NCI-H1436 treated with DMSO at 0.1 percent for 48 hours (cell line): Measurements from ENCODE around the gene OTUD7B.
"Not testable (repeated sequence)": the region's sequence is repeated elsewhere in the genome, so short reads cannot be mapped to it uniquely, and the experiment has no call there.

Experiments used
- DNase-seq: peaks from one replicate; lab custom pipeline; 2025; lab: John Stamatoyannopoulos, UW

The OTUD7B gene

DNA sequence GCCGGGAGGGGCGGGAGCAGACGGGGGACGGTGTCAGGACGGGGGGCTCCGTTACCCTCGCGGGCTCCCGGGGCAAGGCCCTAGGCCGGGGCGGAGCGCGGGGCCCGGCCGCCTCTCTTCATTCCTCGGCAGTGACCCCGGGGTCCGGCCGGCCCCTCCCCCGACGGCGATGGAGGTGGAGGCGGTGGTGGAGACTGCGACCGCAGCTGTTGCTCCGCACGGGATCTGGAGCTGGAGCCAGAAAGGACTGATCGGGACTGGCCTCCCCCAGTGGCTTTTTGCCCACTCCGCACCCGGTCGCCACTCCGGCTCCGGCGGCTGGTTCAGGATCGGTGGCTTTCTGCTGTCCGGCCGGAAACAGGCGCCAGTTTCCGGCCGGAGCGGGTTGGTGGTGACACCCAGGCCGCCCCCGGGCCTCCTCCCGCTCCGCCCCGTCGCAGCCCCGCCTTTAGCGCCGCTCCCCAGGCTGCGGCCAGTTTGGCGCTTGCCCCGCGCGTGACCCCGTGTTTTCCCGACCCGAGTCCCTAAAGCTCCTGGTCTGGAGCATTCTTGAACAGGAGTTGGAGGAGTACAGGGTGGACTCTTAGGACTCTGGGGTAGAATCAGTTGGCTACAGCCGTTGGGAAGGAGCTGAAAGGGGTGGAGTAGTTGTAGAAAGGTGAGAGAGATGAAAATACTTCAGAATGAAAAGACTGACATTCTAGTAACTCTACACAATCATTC, at the start of gene OTUD7B:
OTUD7B (minus strand) TSS at position 334 of the 723 bp plus-strand sequence. CDS start 33,216 bp downstream, outside the sequence.
- DNase-seq: no peak

DNA sequence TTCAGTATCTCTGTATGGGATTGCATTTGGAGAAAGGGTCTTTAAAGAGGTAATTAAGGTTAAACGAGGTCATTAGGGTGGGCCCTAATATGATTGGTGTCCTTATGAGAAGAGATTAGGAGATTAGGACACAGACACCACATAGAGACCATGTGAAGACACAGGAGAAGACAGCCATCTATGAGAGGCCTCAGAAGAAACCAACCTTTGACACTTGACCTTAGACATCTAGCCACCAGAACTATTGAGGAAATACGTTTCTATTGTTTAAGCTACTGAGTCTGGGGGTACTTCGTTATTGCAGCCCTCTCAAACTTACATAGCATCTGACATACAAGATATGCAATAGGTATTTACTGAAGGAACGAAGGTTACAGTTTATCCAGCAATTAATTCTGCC, 49.7 kb upstream of the OTUD7B start:
- no peak for DNase-seq

DNA sequence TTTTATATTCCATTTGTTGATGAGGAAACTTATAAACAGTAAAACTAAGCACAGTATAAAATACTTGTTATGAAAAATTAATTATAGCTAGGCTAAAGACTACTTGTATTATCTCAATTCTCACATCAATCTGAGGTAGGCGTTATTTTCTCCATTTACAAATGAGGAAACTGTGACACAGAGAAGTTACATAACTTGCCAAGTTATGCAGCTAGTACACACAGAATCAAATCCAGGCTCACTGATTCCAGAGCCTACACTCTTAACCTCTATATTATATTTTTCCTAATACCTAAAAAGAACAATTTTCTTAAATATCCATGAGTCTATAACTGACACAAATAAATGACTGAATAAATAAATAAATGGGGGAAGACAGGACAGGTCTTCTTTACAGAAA, 45.9 kb upstream of the OTUD7B start:
- DNase-seq: no peak

DNA sequence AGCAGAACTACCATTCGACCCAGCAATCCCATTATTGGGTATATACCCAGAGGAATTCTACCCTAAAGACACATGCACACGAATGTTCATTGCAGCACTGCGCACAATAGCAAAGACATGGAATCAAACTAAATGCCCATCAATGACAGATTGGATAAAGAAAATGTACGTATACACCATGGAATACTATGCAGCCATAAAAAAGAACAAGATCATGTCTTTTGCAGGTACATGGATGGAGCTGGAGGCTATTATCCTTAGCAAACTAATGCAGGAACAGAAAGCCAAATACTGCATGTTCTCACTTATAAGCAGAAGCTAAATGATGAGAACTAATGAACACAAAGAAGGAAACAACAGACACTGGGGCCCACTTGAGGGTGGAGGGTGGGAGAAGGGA, 45.0 kb upstream of the OTUD7B start:
- DNase-seq: not testable (repeated sequence)

DNA sequence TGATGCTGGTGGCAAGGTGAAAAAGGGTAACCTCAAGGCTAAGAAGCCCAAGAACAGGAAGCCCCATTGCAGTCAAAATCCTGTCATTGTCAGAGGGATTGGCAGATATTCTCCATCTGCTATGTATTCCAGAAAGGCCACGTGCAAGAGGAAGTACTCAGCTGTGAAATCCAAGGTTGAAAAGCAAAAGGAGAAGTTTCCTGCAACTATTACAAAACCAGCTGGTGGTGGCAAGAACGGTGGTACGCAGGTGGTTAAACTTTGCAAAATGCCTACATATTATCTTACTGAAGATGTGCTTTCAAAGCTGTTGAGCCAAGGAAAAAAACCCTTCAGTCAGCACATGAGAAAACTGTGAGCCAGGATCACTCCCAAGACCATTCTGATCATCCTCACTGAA, 43.4 kb upstream of the OTUD7B start:
- DNase-seq: no peak

DNA sequence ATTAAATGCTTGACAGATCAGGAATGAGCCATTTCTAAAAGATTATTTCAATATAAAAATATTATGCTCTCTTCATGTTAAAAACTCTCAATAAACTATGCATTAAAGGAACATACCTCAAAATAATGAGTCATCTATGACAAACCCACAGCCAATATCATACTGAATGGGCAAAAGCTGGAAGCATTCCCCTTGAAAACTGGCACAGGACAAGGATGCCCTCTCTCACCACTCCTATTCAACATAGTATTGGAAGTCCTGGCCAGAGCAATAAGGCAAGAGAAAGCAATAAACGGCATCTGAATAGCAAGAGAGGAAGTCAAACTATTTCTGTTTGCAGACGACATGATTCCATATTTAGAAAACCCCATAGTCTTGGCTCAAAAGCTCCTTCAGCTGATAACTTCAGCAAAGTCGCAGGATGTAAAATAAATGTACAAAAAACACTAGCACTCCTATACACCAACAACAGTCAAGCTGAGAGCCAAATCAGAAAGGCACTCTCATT, 41.4 kb upstream of the OTUD7B start:
- DNase-seq: not testable (repeated sequence)

DNA sequence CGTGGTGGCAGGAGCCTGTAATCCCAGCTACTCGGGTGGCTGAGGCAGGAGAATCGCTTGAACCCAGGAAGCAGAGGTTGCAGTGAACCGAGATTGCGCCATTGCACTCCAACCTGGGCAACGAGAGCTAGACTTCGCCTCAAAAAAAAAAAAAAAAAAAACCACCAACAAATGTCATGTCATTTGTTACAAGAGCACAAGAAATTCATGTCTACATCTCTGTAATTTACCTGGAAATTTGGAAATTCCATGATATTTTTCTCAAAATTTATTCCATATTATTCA, 40.5 kb upstream of the OTUD7B start:
- no peak for DNase-seq

DNA sequence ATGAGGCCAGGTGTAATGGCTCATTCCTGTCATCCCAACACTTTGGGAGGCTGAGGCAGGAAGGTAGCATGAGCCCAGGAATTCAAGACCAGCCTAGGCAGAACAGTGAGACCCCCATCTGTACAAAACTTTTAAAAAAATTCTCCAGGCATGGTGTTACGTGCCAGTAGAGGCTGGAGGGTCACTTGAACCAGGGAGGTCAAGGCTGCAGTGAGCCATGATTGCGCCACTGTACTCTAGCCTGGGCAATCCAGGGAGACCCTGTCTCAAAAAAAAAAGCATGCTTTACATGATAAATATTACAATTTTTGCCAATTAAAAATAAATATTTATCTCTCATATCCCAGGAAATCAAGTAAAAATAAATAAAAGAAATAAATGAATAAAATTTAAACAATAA, 39.4 kb upstream of the OTUD7B start:
- no peak for DNase-seq

DNA sequence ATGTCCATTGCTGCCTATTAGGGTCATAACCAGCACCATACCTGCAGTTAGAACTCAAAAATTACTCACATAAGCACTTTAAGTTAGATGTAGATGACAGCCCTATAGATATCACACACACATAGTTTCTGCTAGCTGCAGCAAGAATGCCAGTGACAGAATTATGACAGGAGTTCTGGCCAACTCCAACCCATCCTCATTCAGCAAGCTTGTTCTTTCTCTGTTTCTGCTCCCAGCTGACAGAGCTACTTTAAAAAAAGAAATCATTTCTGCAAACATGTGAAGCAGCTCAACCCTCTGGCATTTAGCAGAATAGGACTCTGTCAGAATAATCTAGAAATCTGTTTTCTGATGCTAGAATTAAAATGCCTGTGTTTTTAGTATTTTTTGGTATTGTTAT, 23.8 kb upstream of the OTUD7B start:
- no peak for DNase-seq

DNA sequence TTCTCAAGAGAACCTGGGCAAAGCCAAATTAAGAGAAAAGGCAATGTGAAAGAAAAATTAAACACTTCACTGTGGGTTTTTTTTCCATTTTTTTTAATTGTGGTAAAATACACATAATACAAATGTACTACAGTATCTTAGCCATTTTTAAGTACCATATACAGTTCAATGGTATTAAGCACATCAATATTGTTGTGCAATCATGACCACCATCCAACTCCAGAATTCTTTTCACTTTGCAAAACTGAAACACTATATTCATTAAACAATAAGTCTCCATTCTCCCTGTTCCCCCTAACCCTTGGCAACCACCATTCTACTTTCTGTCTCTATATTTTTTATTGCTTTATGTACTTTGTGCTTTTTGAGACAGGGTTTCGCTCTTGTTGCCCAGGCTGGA, 17.8 kb upstream of the OTUD7B start:
- DNase-seq: no peak

DNA sequence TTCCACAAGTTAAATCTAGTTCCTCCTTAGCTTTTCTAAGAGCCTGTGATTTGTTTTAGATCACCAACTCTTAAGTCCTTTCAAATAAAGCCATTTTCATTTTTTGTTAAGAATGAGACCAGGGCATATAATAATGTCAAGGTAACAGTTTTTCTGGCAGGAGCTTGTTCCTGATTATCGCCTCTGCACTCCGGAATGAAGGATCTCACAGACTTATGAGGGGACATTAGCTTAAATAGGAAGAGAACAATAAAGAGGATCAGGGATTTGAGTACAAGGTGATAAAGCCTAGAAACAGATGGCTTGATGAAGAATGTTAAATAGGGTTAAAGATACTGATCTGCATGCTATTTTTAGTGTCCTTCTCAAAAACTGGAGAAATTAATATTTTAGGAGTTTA, 13.6 kb upstream of the OTUD7B start:
- DNase-seq: no peak

DNA sequence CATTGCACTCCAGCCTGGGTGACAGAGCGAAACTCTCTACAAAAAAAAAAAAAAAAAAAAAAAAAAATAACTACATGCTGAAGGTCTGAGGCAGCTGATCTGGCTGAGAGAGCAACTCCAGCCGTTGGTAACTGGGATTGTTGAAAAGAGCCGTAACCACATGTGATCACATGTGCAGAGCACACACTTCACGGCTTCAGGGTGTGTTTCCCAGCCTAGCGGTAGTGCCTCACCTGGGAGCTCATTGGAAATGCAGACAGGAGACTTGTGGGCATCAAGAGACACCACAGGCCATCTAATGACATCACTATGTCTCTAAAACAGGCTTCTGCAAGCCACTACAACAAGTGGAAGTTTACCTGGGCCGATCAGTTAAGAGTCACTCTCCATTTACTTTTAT, 11.8 kb upstream of the OTUD7B start:
- DNase-seq: no peak

DNA sequence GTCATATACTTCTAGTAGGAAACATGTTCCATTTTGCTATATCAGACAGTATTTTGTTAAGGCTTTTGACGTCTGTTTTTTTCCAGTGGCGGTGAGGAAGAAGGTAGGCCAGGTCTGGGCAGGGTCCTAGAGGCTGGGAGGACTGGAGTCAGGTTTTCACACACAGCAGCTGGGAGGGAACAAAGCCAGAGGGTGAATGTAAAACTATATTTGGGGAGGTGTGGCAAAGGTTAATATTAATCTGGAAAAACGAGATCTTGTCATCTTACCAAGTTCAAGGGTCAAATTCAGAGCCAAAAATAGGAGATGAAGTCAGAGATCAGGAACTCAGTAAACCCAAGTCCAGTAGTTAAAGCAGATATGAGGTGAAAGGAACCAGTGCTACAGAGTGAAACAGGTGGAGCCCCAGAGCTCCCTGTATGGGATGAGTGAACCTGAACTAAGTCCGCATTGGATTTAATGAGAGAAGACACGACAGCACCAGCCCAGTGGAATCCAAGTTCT, 10.7 kb upstream of the OTUD7B start:
- no peak for DNase-seq

DNA sequence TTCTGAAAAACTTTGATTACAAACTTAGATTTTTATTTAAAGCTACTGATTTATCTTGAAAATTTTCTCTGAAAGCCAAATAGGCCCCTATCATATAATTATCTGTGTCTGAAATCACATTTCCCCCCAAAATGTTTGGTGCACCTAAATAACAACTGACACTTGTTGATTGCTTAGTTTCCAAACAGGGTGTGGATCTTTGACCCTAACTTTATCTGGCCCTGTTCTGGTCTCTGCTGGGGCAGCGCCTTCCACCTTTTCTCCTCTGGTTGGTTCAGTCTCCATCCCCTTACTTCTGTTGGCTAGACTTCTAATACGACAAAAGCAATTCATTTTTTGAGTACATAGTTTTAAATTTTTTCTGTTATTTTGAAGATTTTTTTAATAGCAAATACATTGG, 10.2 kb upstream of the OTUD7B start:
- DNase-seq: no peak

DNA sequence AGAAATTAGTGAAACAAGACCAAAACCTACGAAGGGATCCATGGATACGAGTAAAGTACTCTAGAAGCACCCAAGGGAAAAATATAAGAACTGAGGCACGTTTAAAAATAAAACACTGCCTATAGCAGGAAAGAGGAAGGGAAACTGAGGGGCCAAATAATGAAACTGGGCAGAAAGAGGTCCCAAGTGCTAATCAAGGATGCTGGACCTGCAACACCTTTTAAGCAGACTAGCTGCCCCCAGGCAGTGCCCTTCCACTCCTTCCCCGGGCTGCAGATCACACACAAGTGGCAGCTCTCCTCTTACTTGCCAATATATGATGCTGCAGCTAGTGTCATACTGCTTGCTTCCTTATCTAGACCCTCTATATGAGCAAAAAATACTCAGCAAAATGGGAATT, 7.6 kb upstream of the OTUD7B start:
- no peak for DNase-seq

DNA sequence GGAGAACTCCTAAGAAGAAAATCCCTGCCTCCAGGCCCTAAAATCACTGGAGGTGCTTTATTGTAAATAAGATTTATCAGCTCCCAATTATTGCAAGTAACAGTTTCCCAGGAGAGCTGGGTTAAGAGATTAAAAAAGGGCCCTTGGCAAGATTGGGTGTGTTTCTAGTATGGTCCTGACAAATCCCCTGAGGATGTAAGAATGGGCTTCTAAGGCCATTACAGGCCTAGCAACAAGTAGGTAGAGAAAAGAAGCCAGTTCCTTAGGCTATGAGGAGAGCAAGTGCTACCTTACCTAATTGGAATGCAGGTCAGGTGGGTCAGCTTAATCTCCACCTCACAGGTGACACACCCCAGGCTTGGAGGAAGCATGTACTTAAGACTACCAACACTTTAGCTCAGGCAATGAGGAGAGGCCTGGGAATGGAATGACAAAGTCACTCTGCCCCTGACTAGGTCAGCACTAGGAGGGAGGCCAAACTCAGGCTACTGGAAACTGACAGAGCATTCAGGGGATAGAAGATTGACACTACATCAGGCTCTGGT, 6.8 kb upstream of the OTUD7B start:
- DNase-seq: no peak

DNA sequence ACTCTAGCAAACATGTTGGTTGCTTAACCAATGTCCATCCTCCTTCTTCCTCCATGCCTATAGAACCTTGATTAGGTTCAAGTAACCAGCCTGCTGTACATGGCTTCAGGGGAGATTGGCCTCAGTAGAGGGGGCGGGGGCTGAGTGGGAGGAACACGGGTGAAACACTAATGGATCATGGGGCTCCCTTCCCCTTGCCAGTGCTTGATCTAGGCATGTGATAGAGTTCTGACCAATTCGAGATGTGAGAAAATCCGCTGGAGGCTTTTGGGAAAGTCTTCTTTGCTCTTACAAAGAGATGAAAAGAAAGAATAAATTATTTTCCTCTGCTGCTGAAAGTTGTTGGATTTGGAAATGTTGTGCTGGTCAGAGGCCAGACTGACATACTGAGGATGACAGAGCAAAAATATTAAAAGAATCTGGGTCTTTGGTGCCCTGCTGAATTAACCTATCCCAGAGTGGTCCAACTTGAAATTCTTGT, 5.2 kb upstream of the OTUD7B start:
- no peak for DNase-seq

DNA sequence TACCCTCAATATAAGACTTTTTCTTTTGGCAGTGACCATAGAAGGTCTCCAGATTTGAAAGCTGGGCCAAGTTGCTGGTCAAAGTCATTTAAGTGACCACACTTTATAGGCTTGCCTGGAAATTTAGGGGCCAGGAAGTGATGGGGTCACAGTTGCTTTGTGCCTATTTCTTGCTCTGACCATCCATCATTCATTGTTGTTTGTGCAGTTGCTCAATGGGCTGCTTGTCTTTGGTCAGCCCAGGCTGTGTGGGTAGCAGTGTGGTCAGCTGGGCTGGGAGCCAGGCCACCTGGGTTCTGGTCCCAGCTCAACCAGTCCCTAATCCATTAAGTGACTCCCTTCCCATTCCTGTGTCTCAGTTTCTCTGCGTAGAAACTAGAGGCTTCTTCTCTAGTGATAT, 2.1 kb upstream of the OTUD7B start:
- DNase-seq: no peak

DNA sequence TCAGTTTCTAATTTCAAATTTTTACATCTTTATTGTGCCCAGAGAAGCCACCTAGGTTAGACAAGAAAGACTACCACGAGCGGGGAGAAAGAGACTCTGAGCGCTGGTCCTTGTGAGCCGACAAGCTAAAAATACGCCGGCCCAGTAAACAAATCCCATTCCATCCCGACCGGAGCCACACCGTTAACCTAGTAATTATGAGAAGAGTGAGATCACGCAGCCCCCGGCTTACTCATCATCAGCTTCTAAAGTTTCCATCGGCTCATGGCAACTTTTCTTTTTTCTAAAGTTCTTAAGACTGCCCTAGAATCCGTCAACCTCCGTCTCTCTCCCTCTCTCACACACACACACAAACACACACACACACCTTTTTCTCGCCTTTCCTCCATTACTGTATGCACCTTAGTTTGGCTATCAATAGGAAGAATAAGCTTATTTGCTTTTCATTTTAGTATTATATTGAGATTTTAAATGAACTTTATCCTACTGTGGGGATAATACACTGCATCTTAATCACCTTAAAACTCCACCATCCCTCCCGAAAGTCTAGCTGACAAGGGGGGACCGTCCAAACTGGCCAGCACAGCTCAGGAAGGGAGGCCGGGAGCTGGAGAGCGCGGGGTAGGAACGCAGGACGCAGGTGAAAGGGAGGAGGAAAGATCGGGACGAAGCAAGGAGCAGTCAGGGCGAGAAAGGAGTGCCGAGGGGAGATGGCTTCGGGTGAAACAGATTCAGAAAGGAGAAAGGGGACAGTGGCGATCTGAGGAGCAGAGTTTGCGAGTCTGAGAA, 728 bp downstream of the OTUD7B start:
- no peak for DNase-seq

DNA sequence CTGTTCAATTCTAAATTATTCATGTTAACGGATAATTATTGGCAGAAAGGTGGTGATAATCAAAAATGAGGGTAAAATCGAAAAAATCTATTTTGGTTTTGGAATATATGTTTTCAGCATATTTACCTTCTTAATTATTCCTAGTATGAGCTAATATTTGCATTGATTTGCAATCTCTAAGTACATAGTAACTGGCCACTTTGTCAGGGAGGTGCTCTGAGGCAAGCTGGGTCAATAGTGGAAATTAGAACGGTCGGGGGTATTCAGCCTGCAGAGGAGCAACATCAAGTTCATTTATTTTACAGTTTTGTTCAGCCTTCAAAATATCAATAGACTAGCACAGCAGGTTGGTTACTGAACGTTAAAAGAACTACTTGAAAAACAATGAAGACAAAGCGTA, 1.8 kb downstream of the OTUD7B start:
- peak; percentile 10 for DNase-seq

DNA sequence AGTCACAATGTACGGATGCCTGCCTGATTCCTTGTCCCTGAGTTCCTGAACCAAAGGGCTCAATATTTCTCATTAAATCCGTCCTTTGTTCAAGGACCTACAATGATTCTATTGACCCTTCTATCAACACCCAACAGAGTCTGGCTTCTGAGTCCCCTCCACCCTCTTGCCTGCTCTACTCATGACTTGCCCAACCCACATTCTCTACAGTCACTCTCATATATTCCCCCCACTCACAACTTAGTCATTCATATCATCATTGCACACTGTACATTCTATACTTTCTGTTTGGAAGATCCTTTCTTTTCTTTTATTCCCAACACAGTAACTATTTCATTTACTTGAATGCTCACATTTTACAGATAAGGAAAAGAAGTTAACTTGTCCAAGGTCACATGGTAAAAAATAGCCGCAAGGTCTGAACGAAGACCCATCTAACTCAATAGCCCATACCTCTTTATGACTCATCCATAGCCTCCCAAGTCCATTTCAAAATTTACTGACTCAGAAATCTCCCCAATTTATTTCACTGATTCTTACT, 3.6 kb downstream of the OTUD7B start:
- no peak for DNase-seq

DNA sequence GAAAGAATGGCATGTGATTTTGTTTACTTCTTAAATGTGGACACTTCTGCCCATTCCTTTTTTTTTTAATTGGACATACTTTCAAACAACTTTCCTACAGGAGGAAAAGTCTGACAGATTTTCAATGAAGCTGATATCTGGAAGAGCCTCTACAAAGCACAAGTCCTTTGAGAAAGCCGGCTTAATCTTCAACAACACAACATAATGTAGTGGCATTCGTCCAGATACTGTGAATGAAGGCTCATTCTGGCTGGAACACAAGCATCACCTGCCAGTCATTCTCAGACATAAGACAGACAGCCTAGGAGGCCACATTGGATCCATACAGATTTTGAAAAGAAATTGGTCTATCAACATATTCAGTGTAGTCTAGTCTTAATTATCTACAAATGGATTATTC, 4.9 kb downstream of the OTUD7B start:
- DNase-seq: no peak

DNA sequence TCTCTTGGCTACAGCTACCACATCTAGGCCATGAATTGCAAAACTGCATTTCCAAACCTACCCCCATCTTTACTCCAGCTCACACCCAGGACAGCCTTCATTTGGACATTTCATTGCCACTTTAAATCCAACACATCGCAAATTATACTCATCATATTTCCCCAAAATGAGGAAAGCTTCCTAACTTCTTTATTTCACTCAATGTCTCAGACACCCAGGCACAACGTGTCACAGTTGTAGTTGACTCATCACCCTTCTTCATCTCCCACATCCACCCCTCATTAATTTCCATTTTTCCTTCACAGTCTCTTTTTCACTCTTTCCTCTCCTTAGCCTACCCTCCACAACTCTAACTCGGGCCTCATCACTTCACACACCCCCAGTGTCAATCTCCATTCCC, 6.7 kb downstream of the OTUD7B start:
- DNase-seq: no peak
